A204.1 (cell line): ENCODE results near the gene OMP.

Source experiments
- FAIRE-seq: peaks from 2 replicates; lab custom pipeline; 2012; peaks lifted over from hg19 to GRCh38; lab: Jason Lieb, UNC

OMP gene

DNA sequence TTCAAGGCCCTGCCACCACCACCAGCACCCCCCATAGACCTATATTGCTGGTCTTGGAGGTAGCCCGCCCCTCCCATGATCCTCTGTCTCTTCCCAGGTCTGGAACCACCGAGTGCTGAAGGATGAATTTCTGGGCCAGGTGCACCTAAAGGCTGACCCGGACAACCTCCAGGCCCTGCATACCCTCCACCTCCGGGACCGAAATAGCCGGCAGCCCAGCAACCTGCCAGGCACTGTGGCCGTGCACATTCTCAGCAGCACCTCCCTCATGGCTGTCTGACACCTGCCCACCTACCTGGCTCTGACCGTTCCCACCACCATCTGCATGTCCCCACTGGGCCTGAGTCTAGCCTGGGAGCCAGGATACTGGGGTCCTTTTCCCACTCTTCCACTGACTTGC, 21.0 kb downstream of the OMP start:
- FAIRE-seq = no peak

DNA sequence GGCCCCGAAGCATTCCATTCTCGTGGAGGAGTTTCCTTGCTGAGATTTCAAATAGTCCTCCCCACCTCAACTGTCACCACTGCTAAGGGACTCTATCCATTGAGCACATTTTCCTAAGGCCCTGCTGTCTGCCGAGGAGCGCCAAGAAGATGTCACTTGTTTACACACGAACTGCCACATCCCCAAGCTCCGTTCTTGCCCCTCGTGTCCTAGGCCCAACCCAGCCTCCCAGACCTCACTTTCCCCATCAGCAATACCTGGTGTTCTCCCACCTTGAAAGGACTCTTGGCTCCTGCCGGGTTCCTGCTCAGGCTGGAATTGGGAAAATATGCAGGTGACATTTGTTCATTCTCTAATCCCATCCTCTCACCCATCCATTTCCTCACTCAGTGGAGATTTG, 21.4 kb downstream of the OMP start:
- no peak for FAIRE-seq

DNA sequence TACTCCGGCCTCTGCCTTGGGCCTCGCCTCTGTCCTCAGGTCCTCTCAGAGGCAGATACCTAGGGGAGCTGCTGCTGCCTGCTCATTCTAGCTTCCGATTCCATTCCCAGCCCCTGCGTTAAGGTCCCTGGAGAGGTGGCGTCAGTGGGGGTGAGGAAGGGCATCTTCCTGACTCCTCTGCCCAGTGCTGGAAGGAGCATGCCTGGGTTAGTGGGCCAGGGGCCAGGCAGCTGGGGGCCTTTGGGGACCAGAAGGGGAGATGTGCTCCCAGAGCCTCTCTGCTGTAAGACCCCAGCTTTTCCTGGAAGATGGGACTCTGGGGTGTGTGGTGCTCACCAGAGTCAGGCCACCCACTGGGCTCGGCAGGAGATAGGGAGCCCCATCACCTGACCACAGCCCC, 21.8 kb downstream of the OMP start:
- FAIRE-seq = no peak

DNA sequence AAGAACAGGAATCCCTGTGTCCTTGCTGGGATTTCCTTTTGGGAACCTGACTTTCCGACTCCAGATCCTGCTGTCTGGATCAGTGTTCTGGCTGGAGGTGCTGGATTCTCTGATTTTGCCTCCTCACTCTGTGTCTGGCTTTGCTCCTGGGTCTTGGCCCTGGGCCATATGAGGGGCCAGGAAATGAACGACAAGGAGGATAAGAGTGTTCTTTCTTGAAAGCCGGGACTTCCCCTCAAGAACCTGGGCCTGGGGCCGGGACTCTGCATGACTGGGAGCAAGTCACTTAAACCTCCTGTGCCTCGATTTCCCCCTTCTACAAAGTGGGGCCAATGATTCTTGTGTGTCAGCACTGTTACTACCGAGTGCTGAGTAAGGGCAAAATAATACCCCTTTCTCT, 22.6 kb downstream of the OMP start:
- FAIRE-seq = no peak

DNA sequence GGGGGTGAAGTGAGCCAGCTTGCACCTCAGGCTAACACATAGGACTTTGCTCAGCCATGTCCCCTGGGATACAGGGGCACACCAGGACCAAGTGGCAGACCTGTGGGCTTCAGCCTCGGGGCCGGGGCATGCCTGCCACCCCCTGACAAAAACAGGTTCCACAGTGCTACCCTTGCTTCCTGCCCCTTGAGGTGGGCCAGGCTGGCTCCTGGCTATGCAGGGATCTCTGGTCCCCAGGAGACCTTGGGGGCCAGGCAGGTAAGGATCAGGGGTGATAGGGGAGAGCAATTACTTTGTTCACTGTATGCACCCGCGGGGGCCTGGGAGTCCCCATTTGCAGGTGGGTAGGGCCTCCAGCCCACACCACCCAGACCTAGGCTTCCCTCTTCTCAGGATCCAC, 23.1 kb downstream of the OMP start:
- FAIRE-seq = no peak

DNA sequence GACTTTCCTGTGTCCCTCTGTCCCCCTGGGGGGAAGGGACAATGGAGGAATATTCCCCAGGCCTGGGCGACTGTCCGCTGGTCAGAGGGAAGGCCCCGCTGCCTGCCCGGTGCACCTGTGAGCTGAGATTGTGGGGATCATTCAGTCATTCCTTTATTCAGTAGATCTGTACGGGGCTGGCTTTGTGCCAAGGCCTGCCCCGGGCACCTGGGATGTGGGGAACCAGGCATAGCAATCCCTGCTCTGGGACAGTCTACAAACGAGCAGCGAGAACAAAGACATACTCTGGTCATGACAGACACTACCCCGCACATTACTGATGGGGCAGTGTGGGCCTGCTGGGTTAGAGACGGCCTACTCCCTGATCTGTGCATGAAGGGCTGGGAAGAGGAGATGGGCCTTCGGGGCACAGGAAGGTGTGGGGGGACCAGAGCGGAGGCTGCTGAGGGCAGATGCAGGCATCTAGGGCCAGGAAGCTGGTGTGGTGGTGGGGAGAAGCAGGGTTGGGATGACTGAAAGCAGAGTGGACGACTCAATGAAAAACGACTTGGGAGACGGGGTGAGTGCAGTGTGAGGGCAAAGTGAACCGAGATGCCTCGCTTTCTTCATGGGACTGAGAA, 23.6 kb downstream of the OMP start:
- no peak for FAIRE-seq

DNA sequence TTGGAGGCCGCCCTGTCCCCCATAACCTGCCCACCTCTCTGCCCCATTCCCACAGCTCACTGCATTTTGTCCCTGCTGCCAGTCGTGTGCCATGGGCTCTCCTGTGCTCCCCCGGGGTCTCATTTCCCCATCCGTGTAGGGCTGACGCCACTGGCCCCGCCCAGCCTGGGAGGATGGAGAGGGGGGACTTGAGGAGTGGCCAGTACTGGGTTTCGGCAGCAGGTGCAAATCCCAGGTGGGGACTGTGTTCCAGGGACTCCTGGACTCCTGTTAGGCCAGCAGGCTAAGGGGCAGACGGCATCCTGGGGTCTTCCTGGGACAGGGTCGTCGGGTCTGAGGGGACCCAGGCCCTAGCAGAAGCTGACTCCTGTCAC, 24.2 kb downstream of the OMP start:
- no peak for FAIRE-seq

DNA sequence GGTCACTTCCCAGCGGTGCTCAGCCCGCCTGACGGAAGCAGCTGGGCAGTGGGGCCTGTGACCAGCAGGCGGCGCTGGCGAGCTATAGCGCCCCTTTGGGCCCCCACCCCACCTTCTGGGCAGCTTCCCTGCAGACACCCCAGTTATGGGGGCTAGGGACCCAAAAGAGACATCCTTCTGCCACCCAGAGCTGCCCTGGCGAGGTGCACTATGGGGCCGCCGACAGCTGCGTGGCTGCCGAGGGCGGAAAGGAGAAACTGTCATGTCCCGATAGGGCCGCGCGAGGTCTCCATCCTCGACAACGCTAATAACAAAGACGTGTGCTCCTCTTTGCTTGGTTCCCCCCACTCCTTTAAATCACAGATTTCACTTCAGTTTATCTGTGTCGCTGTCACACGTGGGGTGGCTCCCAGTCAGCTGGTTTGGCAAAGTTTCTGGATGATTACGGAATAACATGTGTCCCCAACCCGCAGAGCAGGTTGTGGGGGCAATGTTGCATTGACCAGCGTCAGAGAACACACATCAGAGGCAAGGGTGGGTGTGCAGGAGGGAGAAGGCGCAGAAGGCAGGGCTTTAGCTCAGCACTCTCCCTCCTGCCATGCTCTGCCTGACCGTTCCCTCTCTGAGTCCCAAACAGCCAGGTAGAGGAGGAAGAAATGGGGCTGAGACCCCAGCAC, 24.7 kb downstream of the OMP start:
- FAIRE-seq = no peak

DNA sequence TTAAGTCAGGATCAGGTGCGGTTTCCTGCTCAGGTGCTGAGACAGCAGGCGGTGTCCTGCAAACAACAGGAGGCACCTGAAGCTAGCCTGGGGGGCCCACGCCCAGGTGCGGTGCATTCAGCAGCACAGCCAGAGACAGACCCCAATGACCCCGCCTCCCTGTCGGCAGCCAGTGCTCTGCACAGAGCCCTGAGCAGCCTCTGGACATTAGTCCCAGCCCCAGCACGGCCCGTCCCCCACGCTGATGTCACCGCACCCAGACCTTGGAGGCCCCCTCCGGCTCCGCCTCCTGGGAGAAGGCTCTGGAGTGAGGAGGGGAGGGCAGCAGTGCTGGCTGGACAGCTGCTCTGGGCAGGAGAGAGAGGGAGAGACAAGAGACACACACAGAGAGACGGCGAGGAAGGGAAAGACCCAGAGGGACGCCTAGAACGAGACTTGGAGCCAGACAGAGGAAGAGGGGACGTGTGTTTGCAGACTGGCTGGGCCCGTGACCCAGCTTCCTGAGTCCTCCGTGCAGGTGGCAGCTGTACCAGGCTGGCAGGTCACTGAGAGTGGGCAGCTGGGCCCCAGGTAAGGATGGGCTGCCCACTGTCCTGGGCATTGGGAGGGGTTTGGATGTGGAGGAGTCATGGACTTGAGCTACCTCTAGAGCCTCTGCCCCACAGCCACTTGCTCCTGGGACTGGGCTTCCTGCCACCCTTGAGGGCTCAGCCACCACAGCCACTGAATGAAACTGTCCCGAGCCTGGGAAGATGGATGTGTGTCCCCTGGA, 25.5 kb downstream of the OMP start, which contains the start of gene MYO7A:
MYO7A (plus strand) TSS at position 327 of the 772 bp plus-strand sequence. CDS start 2,389 bp downstream, outside the sequence.
- FAIRE-seq = no peak

DNA sequence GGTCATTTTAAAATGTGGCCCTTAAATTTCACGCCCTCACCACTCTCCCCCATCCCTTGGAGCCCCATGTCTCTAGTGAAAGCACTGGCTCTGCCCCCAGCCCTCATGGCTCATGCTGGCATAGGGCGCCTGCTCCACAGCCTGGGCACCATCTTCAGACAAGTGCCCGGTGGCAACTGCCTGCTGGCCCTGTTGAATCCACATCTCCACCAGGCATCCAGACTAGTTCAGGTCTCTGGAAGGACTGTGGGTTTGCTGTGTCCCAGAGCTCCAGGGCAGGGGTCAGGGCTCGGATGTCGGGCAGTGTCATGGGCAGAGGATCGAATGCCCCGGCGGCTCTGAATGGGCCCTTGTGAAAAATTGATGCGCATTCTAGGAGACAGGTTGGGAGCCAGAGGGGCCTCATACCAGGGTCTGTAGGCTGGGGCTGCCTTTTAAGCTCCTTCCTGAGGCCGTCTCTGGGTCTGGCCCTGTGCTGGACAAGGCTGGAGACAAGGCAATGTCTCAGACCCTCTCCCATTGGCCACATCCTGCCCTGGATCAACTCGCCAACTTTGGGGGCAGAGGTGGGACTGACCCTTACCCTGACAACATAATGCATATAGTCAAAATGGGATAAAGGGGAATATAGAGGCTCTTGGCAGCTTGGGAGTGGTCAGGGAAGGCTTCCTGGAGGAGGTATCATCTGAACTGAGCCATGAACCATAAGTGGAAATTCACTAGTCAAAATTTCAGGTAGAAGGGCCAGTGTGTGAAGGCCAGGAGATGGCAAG, 26.6 kb downstream of the OMP start:
- FAIRE-seq = no peak

DNA sequence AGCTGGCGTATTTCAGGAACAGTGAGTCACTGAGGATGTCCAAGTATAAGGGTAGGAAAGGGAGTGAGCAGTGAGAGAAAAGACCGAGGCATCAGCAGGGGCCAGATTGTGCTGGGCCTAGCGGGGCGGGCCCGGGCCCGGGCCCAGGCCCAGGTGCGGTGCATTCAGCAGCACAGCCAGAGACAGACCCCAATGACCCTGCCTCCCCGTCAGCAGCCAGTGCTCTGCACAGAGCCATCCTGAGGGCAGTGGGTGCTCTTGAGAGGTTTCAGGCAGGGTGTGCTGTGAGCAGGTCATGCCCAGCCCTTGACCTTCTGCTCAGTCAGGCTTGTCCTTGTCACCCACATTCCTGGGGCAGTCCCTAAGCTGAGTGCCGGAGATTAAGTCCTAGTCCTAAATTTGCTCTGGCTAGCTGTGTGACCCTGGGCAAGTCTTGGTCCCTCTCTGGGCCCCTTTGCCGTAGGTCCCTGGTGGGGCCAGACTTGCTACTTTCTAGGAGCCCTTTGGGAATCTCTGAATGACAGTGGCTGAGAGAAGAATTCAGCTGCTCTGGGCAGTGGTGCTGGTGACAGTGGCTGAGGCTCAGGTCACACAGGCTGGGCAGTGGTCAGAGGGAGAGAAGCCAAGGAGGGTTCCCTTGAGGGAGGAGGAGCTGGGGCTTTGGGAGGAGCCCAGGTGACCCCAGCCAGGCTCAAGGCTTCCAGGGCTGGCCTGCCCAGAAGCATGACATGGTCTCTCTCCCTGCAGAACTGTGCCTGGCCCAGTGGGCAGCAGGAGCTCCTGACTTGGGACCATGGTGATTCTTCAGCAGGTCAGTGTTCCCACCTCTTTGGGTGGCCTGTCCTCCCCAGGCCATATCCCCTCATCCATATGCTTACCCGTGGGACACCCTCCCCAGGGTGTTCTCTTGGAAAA, 27.5 kb downstream of the OMP start:
- no peak for FAIRE-seq

DNA sequence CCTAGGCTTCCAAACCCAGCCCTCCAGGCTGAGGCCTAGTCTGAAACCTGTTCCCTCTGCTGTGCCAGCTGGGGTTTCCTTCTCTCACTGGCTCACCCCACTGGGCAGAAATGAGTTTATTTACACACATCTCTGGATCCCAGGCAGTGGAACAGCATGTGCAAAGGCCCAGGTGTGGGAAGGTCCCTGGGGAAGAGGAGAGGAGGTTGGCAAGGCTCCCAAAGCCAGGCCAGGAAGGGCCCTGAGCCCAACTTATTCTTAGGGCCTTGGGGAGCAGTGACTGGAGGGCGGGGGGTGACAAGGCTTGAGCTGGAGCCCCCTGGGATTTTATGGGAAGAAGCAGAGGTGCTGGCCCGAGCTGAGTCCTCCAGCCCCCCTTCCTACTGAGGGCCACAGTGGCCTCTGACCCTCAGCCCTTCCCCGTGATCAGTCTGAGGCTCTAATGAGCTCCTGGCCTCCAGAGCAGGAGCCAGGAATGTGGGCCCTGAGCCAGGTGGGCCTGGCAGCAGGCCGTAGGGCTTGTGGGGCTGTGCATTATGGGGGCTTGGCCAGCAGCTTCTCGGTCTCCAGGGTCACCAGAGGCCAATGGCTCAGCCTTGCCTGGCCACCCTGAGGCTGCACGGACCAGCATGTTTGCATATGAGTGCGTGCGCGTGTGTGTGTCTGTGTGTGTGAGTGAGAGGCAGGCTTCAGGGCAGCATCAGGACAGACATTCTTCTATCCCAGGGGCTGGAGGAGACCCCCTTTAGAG, 28.3 kb downstream of the OMP start:
- FAIRE-seq = no peak

DNA sequence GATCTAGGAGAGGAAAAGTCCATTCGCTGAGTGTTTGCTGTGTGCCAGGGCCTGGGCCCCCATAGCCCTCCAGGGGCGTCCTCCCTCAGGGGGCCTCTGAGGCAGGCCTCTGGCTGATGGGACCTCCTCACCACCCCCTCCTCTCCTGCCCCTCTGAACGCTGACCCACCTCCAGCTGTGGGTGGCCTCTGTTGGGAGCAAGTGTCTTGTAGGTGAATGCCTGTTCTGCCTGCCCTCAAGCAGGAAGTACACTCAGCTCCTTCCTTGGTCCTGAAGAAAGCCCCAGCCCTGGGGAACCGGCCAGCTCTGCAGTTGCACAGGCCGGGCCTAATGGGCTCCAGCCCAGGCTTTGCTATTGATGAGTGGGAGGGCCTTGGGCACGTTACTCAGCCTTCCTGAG, 28.9 kb downstream of the OMP start:
- FAIRE-seq = no peak

DNA sequence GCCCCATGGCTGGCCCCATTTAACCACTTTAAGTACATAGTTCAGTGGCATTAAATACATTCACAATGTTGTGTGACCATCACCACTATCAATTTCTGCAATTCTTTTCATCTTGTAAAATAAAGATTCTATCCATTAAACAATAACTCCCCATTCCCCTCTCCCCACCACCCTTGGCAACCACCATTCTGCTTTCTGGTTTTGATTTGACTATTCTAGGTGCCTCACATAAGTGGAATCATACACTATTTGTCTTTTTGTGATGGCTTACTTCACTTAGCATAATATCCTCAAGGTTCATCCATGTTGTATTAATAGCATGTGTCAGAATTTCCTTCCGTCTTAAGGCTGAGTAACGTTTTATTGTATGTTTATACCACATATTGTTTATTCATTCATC, 32.4 kb downstream of the OMP start:
- FAIRE-seq = no peak

DNA sequence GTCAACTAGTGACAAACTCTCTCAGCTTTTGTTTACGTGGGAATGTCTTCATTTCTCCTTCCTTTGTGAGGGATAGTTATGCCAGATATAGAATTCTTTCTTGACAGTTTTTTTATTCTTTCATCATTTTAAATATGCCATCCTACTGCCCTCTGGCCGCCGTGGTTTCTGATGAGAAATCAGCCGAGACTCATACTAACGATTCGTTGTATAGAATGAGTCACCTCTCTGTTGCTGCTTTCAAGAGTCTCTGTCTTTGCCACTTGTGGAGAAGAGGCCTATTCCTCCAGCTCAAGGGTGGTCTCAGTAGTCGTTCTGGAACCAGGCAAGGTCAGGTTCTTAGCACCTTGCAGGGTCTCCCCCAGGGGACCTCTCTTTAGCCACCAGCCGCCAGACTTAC, 33.4 kb downstream of the OMP start:
- no peak for FAIRE-seq

DNA sequence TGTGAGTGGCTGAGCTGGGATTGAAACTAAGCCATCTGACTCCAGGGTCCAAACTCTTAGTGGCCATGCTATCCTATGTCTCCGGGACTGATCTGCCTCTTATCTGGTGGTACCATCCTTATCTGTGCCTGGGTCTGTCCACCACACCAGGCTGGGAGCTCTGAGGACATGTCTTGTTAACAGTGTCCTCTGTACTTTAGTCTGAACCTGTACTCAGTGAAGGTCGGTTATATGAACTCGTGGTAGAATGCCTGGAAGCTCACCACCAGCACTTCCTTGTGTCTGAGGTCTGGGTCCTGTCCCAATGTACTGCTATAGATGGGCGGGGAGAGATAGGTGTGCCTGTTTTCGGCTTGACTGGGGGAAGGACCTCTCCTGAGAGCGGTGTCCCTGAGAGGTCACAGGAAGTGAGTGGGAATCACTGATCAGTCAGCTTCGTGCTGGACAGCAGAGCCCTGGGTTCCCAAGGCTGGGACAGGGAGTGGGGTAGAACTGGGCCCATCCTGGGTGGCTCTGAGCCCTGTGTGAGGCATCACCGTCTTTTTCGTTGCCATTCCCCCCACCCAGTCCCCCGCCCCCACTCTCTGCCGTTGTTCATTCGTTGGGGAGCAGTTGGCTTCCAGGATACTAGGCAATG, 34.3 kb downstream of the OMP start:
- no peak for FAIRE-seq

DNA sequence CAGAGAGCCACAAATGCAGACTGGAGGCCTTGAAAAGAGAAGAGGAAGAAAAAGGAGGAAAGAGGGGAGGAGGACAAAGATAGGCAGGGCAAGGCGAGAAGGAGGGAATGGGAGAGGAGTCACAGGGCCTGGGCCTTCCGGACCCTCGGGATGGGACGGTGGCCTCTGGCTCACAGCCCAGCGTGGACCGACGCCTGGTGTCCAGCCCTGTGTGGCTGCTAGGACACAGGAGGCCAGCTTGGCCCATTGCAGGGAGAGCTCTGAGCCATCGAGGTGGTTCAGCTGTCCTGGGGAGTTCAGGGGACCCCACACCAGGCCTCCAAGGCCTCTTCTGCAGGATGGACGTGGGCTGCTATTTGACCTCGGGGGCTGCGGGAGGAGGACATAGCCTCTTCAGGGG, 34.8 kb downstream of the OMP start:
- FAIRE-seq = no peak

DNA sequence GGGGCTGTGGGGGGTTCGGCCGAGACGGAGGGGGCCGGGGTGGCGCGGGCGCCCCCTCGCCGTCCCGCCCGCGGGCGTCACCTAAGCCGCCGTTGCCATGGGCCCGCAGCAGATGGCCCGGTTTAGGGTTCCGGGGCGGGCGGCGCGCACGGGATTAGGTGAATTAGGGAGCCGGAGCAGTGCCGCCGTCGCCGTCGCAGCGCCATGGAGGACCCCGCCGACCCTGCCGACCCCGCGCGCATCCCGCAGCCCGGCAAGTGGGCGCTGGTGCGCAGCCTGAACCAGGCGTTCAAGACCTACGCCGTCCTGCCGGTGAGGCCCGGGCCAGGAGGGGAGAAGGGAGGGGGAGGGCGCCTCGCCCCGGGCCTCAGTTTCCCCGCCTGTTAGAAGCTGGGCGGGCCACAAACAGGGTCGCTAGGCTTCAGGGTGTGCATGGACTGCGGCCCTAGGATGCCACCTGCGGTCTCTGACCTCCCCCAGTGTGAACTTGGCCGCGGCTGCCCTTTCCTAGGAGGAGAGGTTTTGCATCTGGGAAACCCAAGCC, 35.5 kb downstream of the OMP start:
- FAIRE-seq = no peak

DNA sequence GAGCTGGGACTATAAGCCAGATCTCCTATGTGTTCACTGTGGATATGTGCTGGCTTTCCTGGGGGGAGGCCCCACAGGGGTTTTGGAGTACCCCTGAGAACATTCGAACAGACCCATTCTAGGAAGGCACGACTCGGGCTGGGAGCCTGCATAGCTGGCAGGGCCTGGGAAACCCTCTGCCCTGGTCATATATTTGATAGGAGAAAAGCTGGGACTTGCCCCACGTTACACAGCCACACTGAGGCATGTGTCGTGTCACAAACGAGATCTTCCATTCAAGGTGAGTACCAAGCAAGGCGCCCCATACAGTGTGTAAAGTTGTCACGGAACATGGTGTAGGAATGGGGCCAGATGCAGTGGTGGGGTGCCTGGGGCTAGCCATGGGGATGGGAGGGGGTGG, 36.6 kb downstream of the OMP start:
- FAIRE-seq = no peak

DNA sequence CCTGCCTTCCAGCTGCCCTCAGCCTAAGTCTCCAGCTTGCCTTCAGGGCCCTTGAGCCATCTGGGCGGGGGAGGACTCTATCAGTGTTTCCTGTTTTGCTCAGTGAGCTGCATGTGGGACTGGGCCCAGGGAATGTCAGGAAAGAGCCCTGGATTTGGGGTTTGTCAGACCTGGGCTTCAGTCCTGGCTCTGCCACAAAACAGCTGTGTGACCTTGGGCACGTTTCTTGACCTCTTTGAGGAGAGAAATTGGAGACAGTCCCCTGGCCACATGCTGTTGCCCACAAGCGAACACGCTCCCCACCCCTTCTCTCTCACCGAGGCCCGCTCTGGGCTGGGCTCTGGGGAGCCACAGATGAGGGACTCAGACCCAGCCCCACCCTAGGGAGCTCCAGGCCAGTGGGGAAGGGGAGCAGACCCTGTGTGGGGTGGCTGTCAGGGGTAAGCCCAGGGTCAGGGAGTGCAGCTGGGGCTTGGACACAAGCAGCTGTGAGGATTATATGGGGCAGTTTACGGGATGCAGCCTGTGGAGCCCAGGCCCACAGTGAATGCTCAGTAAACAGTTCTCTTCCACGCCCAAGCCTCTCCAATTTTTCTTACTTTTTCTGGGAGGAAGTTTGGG, 37.7 kb downstream of the OMP start:
- FAIRE-seq = no peak
